Stomach (tissue), 4 donors: Measurements from ENCODE around the gene MYPN.

ENCODE experiments used
- EP300 ChIP-seq: sonication (generic); formaldehyde crosslinking; IDR thresholded peaks from one replicate; pipeline ENCODE4 v1.6.1; 2017; ENCODE audit warnings: antibody characterized with exemption
- POLR2A ChIP-seq, 4 donors: fragments of 450-650 bp; IDR thresholded peaks; one replicate each; pipeline ENCODE4 v1.6.1; 2016; ENCODE audit warnings: antibody characterized with exemption in 4 of 4, control low read depth in 2 of 4, mild to moderate bottlenecking in 1 of 4, moderate library complexity in 1 of 4
- POLR2AphosphoS5 ChIP-seq, 3 donors: sonication (generic); formaldehyde crosslinking; IDR thresholded peaks; one replicate each; pipeline ENCODE4 v1.6.1; 2016; ENCODE audit warnings: antibody characterized with exemption in 3 of 3
- TF ChIP-seq, protein P1 (sequence below), 7 experiments: fragments of 450-650 bp in 4 of 7; fragments of 200-600 bp in 3 of 7; sonication (generic) in 3 of 7; IDR thresholded peaks; one replicate each; pipeline ENCODE4 v1.5.1; 2016 to 2019; ENCODE audit warnings: antibody characterized with exemption in 7 of 7, control low read depth in 2 of 7, mild to moderate bottlenecking in 1 of 7

DNA sequence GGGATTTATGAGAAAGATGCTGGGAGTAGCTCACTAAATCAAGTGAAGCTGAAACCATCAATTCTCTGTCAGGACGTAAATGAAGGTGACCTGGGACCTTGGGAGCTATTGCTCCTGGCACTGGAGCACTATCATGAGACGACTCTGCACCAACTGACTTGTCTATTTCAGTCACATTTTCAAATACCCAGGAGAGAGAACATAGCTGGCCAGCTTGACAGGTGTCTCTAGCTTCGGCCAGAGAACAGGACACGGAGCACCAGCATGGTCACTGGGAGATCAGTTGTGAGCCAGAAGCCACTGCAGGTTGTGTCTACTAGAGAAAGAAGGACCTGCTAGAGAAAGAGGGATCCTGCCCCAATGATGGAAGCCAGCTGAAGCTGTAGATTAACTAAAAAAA is 140.0 kb downstream of the MYPN start:
- TF ChIP-seq, protein P1, sequence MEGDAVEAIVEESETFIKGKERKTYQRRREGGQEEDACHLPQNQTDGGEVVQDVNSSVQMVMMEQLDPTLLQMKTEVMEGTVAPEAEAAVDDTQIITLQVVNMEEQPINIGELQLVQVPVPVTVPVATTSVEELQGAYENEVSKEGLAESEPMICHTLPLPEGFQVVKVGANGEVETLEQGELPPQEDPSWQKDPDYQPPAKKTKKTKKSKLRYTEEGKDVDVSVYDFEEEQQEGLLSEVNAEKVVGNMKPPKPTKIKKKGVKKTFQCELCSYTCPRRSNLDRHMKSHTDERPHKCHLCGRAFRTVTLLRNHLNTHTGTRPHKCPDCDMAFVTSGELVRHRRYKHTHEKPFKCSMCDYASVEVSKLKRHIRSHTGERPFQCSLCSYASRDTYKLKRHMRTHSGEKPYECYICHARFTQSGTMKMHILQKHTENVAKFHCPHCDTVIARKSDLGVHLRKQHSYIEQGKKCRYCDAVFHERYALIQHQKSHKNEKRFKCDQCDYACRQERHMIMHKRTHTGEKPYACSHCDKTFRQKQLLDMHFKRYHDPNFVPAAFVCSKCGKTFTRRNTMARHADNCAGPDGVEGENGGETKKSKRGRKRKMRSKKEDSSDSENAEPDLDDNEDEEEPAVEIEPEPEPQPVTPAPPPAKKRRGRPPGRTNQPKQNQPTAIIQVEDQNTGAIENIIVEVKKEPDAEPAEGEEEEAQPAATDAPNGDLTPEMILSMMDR (IDR thresholded peaks at IDR 0.05) = no peak
- no peak for TF ChIP-seq POLR2AphosphoS5 (IDR thresholded peaks at IDR 0.05)
- no peak for TF ChIP-seq POLR2A (IDR thresholded peaks at IDR 0.05)
- TF ChIP-seq EP300 = no peak
